GM19395 (cell line): Measurements from ENCODE around the gene DCTN5.

Experiments used
- ATAC-seq: cut with Tn5 transposase; IDR thresholded peaks from one replicate; pipeline ENCODE4 v1.9.1; 2021; ENCODE audit warnings: mild to moderate bottlenecking, moderate library complexity; ENCODE audit not compliant: unreplicated experiment

DCTN5 gene

DNA sequence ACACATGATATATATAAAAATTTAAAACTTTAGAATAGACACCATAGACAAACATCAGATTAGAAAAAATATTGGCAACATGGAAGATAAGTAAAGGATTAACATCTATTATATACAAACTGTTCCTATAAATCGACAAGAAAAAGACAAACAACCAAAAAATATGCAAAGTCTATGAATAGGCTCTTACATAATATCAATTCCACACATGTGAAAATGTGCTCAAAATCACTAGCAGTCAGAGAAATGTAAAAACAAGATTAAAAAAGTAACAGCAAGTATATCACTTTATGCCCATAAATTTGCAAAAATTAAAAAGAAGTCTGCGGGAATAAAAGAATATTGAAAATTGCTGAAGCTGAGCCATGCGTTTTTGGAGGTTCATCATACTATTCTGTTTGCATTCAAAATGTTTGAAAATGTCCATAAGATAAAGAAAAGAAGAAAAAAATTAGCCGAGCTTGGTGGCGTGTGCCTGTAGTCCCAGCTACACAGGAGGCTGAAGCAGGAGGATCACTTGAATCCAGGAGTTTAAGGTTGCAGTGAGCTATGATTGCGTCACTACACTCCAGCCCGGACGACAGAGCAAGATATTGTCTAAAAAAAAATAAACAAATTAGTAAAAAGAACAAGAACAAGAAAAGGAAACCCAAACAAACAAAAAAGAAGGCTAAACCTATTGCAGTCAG lies 83.0 kb downstream of the DCTN5 start:
- no peak for ATAC-seq

DNA sequence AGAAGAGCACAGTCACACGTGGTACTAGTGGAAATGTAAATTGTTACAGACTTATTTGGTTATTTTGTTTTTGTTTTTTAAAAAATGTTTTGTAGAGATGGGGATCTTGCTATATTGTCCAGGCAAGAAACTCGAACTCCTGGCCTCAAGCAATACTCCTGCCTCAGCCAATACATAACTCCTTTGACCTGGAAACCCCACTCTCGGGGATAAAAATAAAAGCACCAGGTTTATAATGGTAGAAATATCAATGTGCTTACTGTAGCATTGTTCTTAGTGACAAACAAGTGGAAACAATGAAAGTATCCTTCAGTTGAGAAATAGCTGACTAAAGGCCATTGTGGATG lies 83.5 kb downstream of the DCTN5 start:
- no peak for ATAC-seq

DNA sequence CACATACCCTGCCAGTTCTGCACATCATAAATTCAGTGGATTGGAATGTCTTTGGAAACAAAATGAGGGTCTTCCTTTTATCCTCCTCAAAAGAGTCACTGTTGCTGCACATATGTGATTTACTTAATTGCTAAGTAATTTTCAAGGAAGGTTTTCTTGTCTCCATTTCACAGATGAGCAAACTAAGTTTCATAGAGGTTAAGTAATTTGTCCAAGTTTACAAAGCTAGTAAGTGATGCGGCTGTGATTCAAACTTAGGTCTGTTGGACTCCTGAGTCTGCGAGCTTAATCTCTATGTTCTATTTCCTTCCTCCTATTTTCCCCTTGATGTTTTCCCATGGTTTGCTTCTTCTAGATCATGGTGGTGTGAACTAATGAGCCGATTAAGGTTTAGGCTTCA lies 85.4 kb downstream of the DCTN5 start:
- ATAC-seq: no peak
